ENCODE measurements around the gene NRF1.

DNA sequence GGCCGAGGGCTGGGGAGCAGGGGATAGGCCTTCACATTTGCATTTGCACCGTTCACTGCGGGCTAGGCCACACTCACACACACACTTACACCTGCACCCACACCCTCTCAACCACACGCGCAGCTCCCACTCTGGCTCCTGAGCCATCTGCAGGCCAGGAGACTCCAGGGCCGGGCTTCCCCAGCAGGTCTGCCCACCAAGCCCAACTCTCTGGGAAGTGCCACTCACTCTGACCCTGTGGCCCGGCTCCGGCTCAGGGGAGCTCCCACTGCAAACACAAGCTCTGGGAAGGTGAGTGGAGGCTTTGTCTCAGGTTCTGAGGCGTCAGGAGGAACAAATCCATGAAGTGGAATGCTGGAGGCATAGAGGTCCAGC is 157.9 kb downstream of the NRF1 start:
- TF ChIP-seq, protein P1, sequence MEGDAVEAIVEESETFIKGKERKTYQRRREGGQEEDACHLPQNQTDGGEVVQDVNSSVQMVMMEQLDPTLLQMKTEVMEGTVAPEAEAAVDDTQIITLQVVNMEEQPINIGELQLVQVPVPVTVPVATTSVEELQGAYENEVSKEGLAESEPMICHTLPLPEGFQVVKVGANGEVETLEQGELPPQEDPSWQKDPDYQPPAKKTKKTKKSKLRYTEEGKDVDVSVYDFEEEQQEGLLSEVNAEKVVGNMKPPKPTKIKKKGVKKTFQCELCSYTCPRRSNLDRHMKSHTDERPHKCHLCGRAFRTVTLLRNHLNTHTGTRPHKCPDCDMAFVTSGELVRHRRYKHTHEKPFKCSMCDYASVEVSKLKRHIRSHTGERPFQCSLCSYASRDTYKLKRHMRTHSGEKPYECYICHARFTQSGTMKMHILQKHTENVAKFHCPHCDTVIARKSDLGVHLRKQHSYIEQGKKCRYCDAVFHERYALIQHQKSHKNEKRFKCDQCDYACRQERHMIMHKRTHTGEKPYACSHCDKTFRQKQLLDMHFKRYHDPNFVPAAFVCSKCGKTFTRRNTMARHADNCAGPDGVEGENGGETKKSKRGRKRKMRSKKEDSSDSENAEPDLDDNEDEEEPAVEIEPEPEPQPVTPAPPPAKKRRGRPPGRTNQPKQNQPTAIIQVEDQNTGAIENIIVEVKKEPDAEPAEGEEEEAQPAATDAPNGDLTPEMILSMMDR (IDR thresholded peaks at IDR 0.05; ENCODE audit: low read length), result no peak
- TF ChIP-seq EZH2 (IDR thresholded peaks at IDR 0.05; ENCODE audit: borderline replicate concordance, low read length), result no peak
